OCI-LY1 (cell line): ENCODE measurements around the gene CPA5.

ENCODE experiments used
- H2AFZ ChIP-seq: fragments of 200-600 bp; sonication (generic), shearing (Covaris generic); 2 replicates; pipeline ENCODE4 v1.6.0; 2014; ENCODE audit warnings: antibody characterized with exemption, mild to moderate bottlenecking, low read length
- H3F3A ChIP-seq: fragments of 200-600 bp; sonication (generic), shearing (Covaris generic); 2 replicates; pipeline ENCODE4 v1.6.0; 2014; ENCODE audit warnings: mild to moderate bottlenecking, antibody characterized with exemption, low read length, moderate library complexity; ENCODE audit not compliant: insufficient read depth
- H3K27ac ChIP-seq: fragments of 200-600 bp; sonication (generic); 2 replicates; pipeline ENCODE4 v1.5.1; 2014; ENCODE audit warnings: low read length, mixed run types, mild to moderate bottlenecking, low read depth; ENCODE audit not compliant: poor library complexity, severe bottlenecking
- H3K27me3 ChIP-seq: fragments of 200-600 bp; sonication (generic); 2 replicates; pipeline ENCODE4 v1.6.0; 2014; ENCODE audit warnings: antibody characterized with exemption, mild to moderate bottlenecking, low read length, moderate library complexity; ENCODE audit not compliant: insufficient read depth
- H3K36me3 ChIP-seq: fragments of 200-600 bp; sonication (generic); 2 replicates; pipeline ENCODE4 v1.6.1; 2014; ENCODE audit warnings: mild to moderate bottlenecking, antibody characterized with exemption, low read length, moderate library complexity, mixed read lengths; ENCODE audit not compliant: insufficient read depth
- H3K4me1 ChIP-seq: fragments of 200-600 bp; sonication (generic); 2 replicates; pipeline ENCODE4 v1.5.1; 2014; ENCODE audit warnings: mild to moderate bottlenecking, low read length, moderate library complexity; ENCODE audit not compliant: insufficient read depth, severe bottlenecking
- H3K4me2 ChIP-seq: fragments of 200-600 bp; sonication (generic), shearing (Covaris generic); 2 replicates; pipeline ENCODE4 v1.6.1; 2014; ENCODE audit warnings: low read length
- H3K4me3 ChIP-seq: fragments of 200-600 bp; sonication (generic); 2 replicates; pipeline ENCODE4 v1.5.1; 2014; ENCODE audit warnings: low read length, low read depth, mild to moderate bottlenecking, mixed read lengths; ENCODE audit not compliant: poor library complexity, severe bottlenecking
- H3K79me2 ChIP-seq: fragments of 200-600 bp; shearing (Covaris generic); 2 replicates; pipeline ENCODE4 v1.6.1; 2016; ENCODE audit warnings: mixed run types, low read length, mixed read lengths; ENCODE audit not compliant: insufficient read depth
- H3K9ac ChIP-seq: fragments of 200-600 bp; sonication (generic), shearing (Covaris generic); 2 replicates; pipeline ENCODE4 v1.6.1; 2014; ENCODE audit warnings: mild to moderate bottlenecking, low read length, mixed read lengths
- H3K9me2 ChIP-seq: fragments of 200-600 bp; sonication (generic), shearing (Covaris generic); 2 replicates; pipeline ENCODE4 v1.6.1; 2014; ENCODE audit warnings: low read depth, mild to moderate bottlenecking, low read length, mixed read lengths
- H3K9me3 ChIP-seq: fragments of 200-600 bp; shearing (Covaris generic); 2 replicates; pipeline ENCODE4 v1.6.1; 2014; ENCODE audit warnings: low read length, mixed read lengths
- H4K20me1 ChIP-seq: fragments of 200-600 bp; sonication (generic), shearing (Covaris generic); 2 replicates; pipeline ENCODE4 v1.6.0; 2016; ENCODE audit warnings: mild to moderate bottlenecking, low read length; ENCODE audit not compliant: insufficient read depth
- EZH2 ChIP-seq: fragments of 200-600 bp; sonication (generic), shearing (Covaris generic); IDR thresholded peaks from 2 replicates; pipeline ENCODE4 v1.8.0; 2017; ENCODE audit warnings: borderline replicate concordance, mixed run types, mild to moderate bottlenecking, antibody characterized with exemption, low read length, moderate library complexity, mixed read lengths
- TF ChIP-seq, protein P1 (sequence below): fragments of 200-600 bp; sonication (generic), shearing (Covaris generic); IDR thresholded peaks from 2 replicates; pipeline ENCODE4 v1.5.1; 2017; ENCODE audit warnings: mild to moderate bottlenecking, antibody characterized with exemption, low read length, moderate library complexity, mixed read lengths

Gene CPA5

DNA sequence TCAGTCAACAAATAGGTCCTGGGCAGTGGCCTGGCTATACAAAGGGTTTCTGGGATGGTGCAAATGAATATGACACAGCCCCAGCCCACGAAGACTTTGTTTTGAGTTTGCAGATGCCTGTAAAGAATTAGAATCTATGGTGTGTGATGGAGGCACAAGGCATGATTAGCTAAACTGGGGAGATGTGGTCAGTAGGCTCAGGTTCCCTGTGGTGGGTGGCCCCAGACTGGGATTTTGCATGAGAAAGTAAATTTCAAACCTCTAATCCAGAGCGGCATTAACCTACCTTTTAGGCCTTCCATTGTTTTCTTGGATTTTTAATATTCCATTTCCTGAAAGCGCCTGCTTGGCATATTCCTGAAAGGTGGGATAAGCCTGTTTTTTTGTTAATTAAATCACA lies 6.4 kb upstream of the CPA5 start:
- no peak overlapping the region for H3K4me3 ChIP-seq
- no peak for TF ChIP-seq EZH2
- TF ChIP-seq, protein P1, sequence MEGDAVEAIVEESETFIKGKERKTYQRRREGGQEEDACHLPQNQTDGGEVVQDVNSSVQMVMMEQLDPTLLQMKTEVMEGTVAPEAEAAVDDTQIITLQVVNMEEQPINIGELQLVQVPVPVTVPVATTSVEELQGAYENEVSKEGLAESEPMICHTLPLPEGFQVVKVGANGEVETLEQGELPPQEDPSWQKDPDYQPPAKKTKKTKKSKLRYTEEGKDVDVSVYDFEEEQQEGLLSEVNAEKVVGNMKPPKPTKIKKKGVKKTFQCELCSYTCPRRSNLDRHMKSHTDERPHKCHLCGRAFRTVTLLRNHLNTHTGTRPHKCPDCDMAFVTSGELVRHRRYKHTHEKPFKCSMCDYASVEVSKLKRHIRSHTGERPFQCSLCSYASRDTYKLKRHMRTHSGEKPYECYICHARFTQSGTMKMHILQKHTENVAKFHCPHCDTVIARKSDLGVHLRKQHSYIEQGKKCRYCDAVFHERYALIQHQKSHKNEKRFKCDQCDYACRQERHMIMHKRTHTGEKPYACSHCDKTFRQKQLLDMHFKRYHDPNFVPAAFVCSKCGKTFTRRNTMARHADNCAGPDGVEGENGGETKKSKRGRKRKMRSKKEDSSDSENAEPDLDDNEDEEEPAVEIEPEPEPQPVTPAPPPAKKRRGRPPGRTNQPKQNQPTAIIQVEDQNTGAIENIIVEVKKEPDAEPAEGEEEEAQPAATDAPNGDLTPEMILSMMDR, result no peak

DNA sequence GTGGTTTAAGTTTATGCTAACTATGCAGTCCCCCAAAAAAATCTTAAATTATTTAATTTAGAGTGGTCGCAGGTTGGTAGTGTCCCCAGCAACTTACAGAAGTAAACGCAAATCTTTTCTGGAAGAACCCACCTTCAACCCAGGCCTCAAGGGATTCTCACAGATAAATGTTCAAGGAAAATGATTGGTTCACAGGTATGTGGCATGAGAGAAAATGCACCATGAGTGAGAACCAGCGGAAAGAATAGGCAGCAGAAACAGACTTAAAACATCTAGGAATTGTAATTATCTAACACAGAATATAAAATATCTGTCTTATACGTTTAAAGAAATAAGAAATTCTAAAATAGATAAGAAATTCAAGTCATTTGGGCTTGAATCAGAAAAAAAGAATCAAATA lies 2.7 kb upstream of the CPA5 start:
- Histone ChIP-seq H4K20me1 (no peaks in the 10 kb centered on the region), H3K9me3 (no peaks in the 10 kb centered on the region; the same call in 1 of the 2 replicates), H3F3A (no peaks in the 10 kb centered on the region), H2AFZ (no peak overlapping the region), H3K79me2 (no peaks in the 10 kb centered on the region), H3K9me2 (no peaks in the 10 kb centered on the region), H3K4me2 (no peak overlapping the region), H3K27me3 (no peaks in the 10 kb centered on the region), H3K4me3 (no peak overlapping the region), H3K36me3 (no peaks in the 10 kb centered on the region; the same call in 1 of the 2 replicates), H3K9ac (no peak overlapping the region), H3K27ac (no peak overlapping the region), H3K4me1 (no peaks in the 10 kb centered on the region)
- TF ChIP-seq, protein P1, result no peak
- no peak for TF ChIP-seq EZH2

More for the DNA sequence above, 6.4 kb upstream of the CPA5 start:
- Histone ChIP-seq H3K9me3 (no peaks in the 10 kb centered on the region; the same call in 1 of the 2 replicates), H3K4me2 (no peak overlapping the region), H3K36me3 (no peaks in the 10 kb centered on the region; the same call in 1 of the 2 replicates), H3K27me3 (0 out of 2 replicates have a peak, but pooled peaks cover 9% of the 10 kb centered on the region), H3K9ac (no peak overlapping the region), H4K20me1 (no peaks in the 10 kb centered on the region), H3F3A (no peaks in the 10 kb centered on the region), H3K79me2 (no peaks in the 10 kb centered on the region), H3K9me2 (no peaks in the 10 kb centered on the region), H2AFZ (no peak overlapping the region), H3K4me1 (no peaks in the 10 kb centered on the region), H3K27ac (no peak overlapping the region)

DNA sequence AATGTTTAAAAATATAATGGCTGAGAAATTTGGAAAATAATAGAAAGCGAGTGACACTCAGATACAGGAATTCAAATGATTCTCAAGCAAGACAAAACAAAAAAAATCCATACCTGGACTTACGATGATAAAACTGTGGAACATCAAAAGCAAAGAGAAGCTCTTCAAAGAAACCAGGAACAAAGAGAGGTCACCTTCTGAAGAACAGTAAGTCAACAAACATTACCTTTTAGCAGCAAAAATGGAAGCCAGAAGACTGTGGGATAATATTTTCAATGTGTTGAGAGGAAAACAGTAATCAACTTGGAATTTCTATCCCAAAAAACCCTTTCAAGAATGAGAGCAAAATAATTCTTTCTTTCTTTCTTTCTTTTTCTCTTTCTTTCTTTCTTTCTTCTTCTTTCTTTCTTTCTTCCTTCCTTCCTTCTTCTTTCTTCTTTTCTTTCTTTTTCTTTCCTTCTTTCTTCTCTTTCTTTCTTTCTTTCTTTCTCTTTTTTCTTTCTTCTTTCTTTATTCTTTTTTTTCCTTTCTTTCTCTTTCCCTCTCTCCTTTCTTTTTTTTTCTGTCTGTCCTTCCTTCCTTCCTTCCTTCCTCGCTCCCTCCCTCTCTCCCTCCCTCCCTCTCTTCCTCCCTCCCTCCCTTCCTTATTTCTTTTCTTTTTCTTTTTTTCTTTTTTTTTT lies 1.8 kb upstream of the CPA5 start:
- H3K4me1 ChIP-seq, result no peaks in the 10 kb centered on the region
- no peaks in the 10 kb centered on the region; the same call in 1 of the 2 replicates for H3K9me3 ChIP-seq
- no peak overlapping the region for H3K9ac ChIP-seq
- no peak overlapping the region for H3K4me3 ChIP-seq
- H3K27ac ChIP-seq, result no peak overlapping the region
- H3K36me3 ChIP-seq, result no peaks in the 10 kb centered on the region; the same call in 1 of the 2 replicates
- H4K20me1 ChIP-seq, result no peaks in the 10 kb centered on the region
- no peaks in the 10 kb centered on the region for H3K9me2 ChIP-seq
- H3F3A ChIP-seq, result no peaks in the 10 kb centered on the region
- H3K27me3 ChIP-seq, result no peaks in the 10 kb centered on the region
- TF ChIP-seq, protein P1, result no peak
- TF ChIP-seq EZH2, result no peak
- H3K79me2 ChIP-seq, result no peaks in the 10 kb centered on the region
- H3K4me2 ChIP-seq, result no peak overlapping the region
- H2AFZ ChIP-seq, result no peak overlapping the region
